AG09319 (cell line): Measurements from ENCODE around the gene LAMA5.

Experiments
- DNase-seq: peaks from one replicate; pipeline ENCODE4 v3.0.0-alpha.2; 2010; ENCODE audit warnings: low read depth; ENCODE audit errors: extremely low read depth
- CTCF ChIP-seq: IDR thresholded peaks from 2 replicates; pipeline ENCODE4 v1.5.1; 2011; ENCODE audit warnings: low read depth, mild to moderate bottlenecking, inconsistent platforms, low read length, moderate library complexity

LAMA5 gene

GRCh38 chr20:62301111-62301668, 65.9 kb downstream of the LAMA5 start:
- TF ChIP-seq CTCF = no peak
- no peak for DNase-seq

GRCh38 chr20:62300319-62300718, 66.8 kb downstream of the LAMA5 start:
- TF ChIP-seq CTCF = no peak
- DNase-seq = no peak

GRCh38 chr20:62299666-62300236, 67.4 kb downstream of the LAMA5 start:
- no peak for DNase-seq
- TF ChIP-seq CTCF = no peak

- TF ChIP-seq CTCF = no peak
- no peak for DNase-seq
Observed at GRCh38 chr20:62298577-62299249, 68.4 kb downstream of the LAMA5 start.

GRCh38 chr20:62297449-62298227, 69.5 kb downstream of the LAMA5 start:
- DNase-seq = no peak

GRCh38 chr20:62296724-62297448, 70.2 kb downstream of the LAMA5 start:
- no peak for TF ChIP-seq CTCF
- no peak for DNase-seq

More at GRCh38 chr20:62297449-62298227, 69.5 kb downstream of the LAMA5 start:
- no peak for TF ChIP-seq CTCF
